OCI-LY1 (cell line): ENCODE data around the gene ZNF521.

ENCODE experiments used
- EZH2 ChIP-seq: fragments of 200-600 bp; sonication (generic), shearing (Covaris generic); IDR thresholded peaks from 2 replicates; pipeline ENCODE4 v1.8.0; 2017; ENCODE audit warnings: borderline replicate concordance, mixed run types, mild to moderate bottlenecking, antibody characterized with exemption, low read length, moderate library complexity, mixed read lengths
- TF ChIP-seq, protein P1 (sequence below): fragments of 200-600 bp; sonication (generic), shearing (Covaris generic); IDR thresholded peaks from 2 replicates; pipeline ENCODE4 v1.5.1; 2017; ENCODE audit warnings: mild to moderate bottlenecking, antibody characterized with exemption, low read length, moderate library complexity, mixed read lengths

DNA sequence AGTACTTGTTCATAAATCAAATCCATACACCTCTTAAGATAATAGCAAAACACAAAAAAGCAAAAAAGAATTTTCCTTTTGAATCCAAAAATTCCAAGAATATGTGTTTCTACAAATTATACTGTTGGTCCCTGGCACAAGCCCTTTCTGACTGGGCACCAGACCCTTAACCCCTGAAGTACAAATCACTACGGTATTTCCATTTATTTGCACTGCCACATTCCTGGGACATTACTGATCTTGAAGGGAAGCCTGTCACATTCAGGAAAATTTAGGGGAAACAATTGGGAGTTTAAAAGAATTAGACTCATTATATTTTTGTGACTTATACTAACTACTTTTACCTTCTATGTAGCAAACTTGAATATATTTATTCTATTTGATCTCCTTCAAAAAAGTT lies 98.8 kb downstream of the ZNF521 start:
- TF ChIP-seq, protein P1, sequence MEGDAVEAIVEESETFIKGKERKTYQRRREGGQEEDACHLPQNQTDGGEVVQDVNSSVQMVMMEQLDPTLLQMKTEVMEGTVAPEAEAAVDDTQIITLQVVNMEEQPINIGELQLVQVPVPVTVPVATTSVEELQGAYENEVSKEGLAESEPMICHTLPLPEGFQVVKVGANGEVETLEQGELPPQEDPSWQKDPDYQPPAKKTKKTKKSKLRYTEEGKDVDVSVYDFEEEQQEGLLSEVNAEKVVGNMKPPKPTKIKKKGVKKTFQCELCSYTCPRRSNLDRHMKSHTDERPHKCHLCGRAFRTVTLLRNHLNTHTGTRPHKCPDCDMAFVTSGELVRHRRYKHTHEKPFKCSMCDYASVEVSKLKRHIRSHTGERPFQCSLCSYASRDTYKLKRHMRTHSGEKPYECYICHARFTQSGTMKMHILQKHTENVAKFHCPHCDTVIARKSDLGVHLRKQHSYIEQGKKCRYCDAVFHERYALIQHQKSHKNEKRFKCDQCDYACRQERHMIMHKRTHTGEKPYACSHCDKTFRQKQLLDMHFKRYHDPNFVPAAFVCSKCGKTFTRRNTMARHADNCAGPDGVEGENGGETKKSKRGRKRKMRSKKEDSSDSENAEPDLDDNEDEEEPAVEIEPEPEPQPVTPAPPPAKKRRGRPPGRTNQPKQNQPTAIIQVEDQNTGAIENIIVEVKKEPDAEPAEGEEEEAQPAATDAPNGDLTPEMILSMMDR: no peak
- TF ChIP-seq EZH2: no peak
